Aorta (tissue), 5 donors: ENCODE results near the gene GRIA1. TPM values are rescaled to one million over a fixed set of nuclear protein-coding genes. Genes with fewer than 3 reads are reported as not detected.

Source experiments
- ATAC-seq: fragments of 200-7000 bp; cut with Tn5 transposase; one replicate; pipeline ENCODE4 v1.9.1; 2022; ENCODE audit warnings: moderate library complexity; ENCODE audit not compliant: low FRiP score
- DNase-seq, 2 donors: peaks; one replicate each; pipeline ENCODE4 v3.0.0-alpha.2; 2020
- H3K27ac ChIP-seq, 2 donors: one replicate each; pipeline ENCODE4 v1.5.1; 2013; ENCODE audit warnings: low read length in 2 of 2, mild to moderate bottlenecking in 2 of 2, moderate library complexity in 2 of 2, control low read depth in 1 of 2, inconsistent platforms in 1 of 2, low read depth in 1 of 2
- H3K27me3 ChIP-seq, 2 donors: one replicate each; pipeline ENCODE4 v1.6.1; 2013; ENCODE audit warnings: control low read depth in 1 of 2, low read length in 1 of 2, mild to moderate bottlenecking in 1 of 2, moderate library complexity in 1 of 2; ENCODE audit not compliant: insufficient read depth in 2 of 2, control insufficient read depth in 1 of 2
- H3K36me3 ChIP-seq, 2 donors: one replicate each; pipeline ENCODE4 v1.6.1; 2013; ENCODE audit warnings: control low read depth in 1 of 2, low read length in 1 of 2, mild to moderate bottlenecking in 1 of 2; ENCODE audit not compliant: insufficient read depth in 2 of 2, control insufficient read depth in 1 of 2
- H3K4me1 ChIP-seq, 2 donors: one replicate each; pipeline ENCODE4 v1.6.1; 2013; ENCODE audit warnings: low read length in 2 of 2, control low read depth in 1 of 2, mild to moderate bottlenecking in 1 of 2, moderate library complexity in 1 of 2; ENCODE audit not compliant: insufficient read depth in 2 of 2, control insufficient read depth in 1 of 2
- H3K4me3 ChIP-seq, 2 donors: one replicate each; pipeline ENCODE4 v1.5.1; 2013; ENCODE audit warnings: low read length in 2 of 2, control low read depth in 1 of 2, mild to moderate bottlenecking in 1 of 2
- H3K9me3 ChIP-seq: one replicate; pipeline ENCODE4 v1.6.1; 2013; ENCODE audit warnings: mild to moderate bottlenecking, low read length; ENCODE audit not compliant: control insufficient read depth
- WGBS, 2 donors: extraction: QIAGEN DNeasy Blood & Tissue Kit; methylation state at CpG; one replicate each; pipeline ENCODE4 v1.1.7; 2013; 5-methylcytosine and 5-hydroxymethylcytosine counted together
- intact Hi-C, 2 donors: fragments of 100-400 bp; cut with DNase I; formaldehyde crosslinking; loops; one replicate each; pipeline versions ENCODE4 v1.14.2 to v1.15.0; 2022
- polyA plus RNA-seq, 2 donors: library from polyadenylated mRNA; stranded (reverse); fragments of 200-250 nt; gene quantifications; one replicate each; pipeline ENCODE4 v1.2.3, GENCODE V29; 2013
- total RNA-seq, 2 donors: library from RNA; stranded (reverse); fragmentation: NEBNext Ultra II Directional; extraction: Animal tissue kit (Norgen Biotek cat#: 25700); gene quantifications; one replicate each; pipeline ENCODE4 v1.2.1, GENCODE V29; 2021
- donor health status: healthy with polysubstance abuse.
- donor health status: Bipolar disorder and iron deficiency.
- donor health status: DM: no; HTN: no; CAD: no.
- donor health status: DM: no; HTN: no; CAD: no.
- donor health status: DM: yes; HTN: yes; CAD: no.

GRIA1 gene
- total and polyA plus RNA-seq, 4 donors: 6.3 to 20.2 (median 7.0) TPM

- ATAC-seq (no peak), DNase-seq (no peak)
- Histone ChIP-seq H3K27me3 (no peaks in the 10 kb centered on the region), H3K36me3 (no peaks in the 10 kb centered on the region), H3K27ac (no peak overlapping the region), H3K4me1 (no peaks in the 10 kb centered on the region), H3K4me3 (no peak overlapping the region), H3K9me3 (no peaks in the 10 kb centered on the region)
- intact Hi-C loops: no loop called here
- 93% methylated on average over 2 of the region's 2 CpGs for WGBS, 2 donors
Measured at GRCh38 chr5:153461341-153461740, 29.1 kb upstream of the GRIA1 start.

GRCh38 chr5:153463806-153464205, 26.7 kb upstream of the GRIA1 start:
- Histone ChIP-seq H3K9me3 (no peaks in the 10 kb centered on the region), H3K27ac (no peak overlapping the region), H3K4me1 (no peaks in the 10 kb centered on the region), H3K4me3 (no peak overlapping the region), H3K27me3 (no peaks in the 10 kb centered on the region), H3K36me3 (no peaks in the 10 kb centered on the region)
- DNase-seq (no peak), ATAC-seq (no peak)
- intact Hi-C loops: no loop called here
- 57 to 69% methylated on average over 2 of the region's 2 CpGs for WGBS, 2 donors

- Histone ChIP-seq H3K4me1 (no peaks in the 10 kb centered on the region), H3K27me3 (no peaks in the 10 kb centered on the region), H3K4me3 (no peak overlapping the region), H3K36me3 (no peaks in the 10 kb centered on the region), H3K9me3 (no peaks in the 10 kb centered on the region), H3K27ac (no peak overlapping the region)
- ATAC-seq (no peak), DNase-seq (no peak)
- intact Hi-C loops: no loop called here
Measured at GRCh38 chr5:153467546-153467945, 22.9 kb upstream of the GRIA1 start.

- DNase-seq (no peak), ATAC-seq (no peak)
- Histone ChIP-seq H3K4me1 (no peaks in the 10 kb centered on the region), H3K4me3 (no peak overlapping the region), H3K27ac (no peak overlapping the region), H3K36me3 (no peaks in the 10 kb centered on the region), H3K27me3 (no peaks in the 10 kb centered on the region), H3K9me3 (no peaks in the 10 kb centered on the region)
- 80 to 87% methylated on average over 3 of the region's 3 CpGs for WGBS, 2 donors
- intact Hi-C loops: no loop called here
Measured at GRCh38 chr5:153469423-153469822, 21.0 kb upstream of the GRIA1 start.

GRCh38 chr5:153470736-153471135, 19.7 kb upstream of the GRIA1 start:
- Histone ChIP-seq H3K9me3 (no peaks in the 10 kb centered on the region), H3K4me1 (no peaks in the 10 kb centered on the region), H3K27ac (no peak overlapping the region), H3K27me3 (no peaks in the 10 kb centered on the region), H3K4me3 (no peak overlapping the region), H3K36me3 (no peaks in the 10 kb centered on the region)
- 47 to 55% methylated on average over 4 of the region's 4 CpGs for WGBS, 2 donors
- ATAC-seq (no peak), DNase-seq (no peak)
- intact Hi-C loops: no loop called here

- no peaks in the 10 kb centered on the region for H3K9me3 ChIP-seq
- H3K27me3 ChIP-seq: no peaks in the 10 kb centered on the region
- intact Hi-C loops: no loop called here
- H3K27ac ChIP-seq: no peak overlapping the region
- H3K36me3 ChIP-seq: no peaks in the 10 kb centered on the region
- H3K4me3 ChIP-seq: no peak overlapping the region
- WGBS, 2 donors: 7 to 8% methylated on average over 1 of the region's 1 CpG
- no peak for ATAC-seq
- H3K4me1 ChIP-seq: no peaks in the 10 kb centered on the region
- no peak for DNase-seq
Measured at GRCh38 chr5:153476767-153477166, 13.7 kb upstream of the GRIA1 start.

- Histone ChIP-seq H3K4me3 (no peak overlapping the region), H3K27ac (no peak overlapping the region), H3K9me3 (no peaks in the 10 kb centered on the region), H3K36me3 (no peaks in the 10 kb centered on the region), H3K4me1 (no peaks in the 10 kb centered on the region), H3K27me3 (no peaks in the 10 kb centered on the region)
- intact Hi-C loops: no loop called here
- DNase-seq (no peak), ATAC-seq (no peak)
Measured at GRCh38 chr5:153480401-153480800, 10.1 kb upstream of the GRIA1 start.

- Histone ChIP-seq H3K36me3 (no peaks in the 10 kb centered on the region), H3K27ac (no peak overlapping the region), H3K27me3 (no peaks in the 10 kb centered on the region), H3K4me1 (no peaks in the 10 kb centered on the region), H3K4me3 (no peak overlapping the region), H3K9me3 (no peaks in the 10 kb centered on the region)
- ATAC-seq: no peak
- intact Hi-C loops: no loop called here
- no peak for DNase-seq
- 91 to 96% methylated on average over 4 of the region's 4 CpGs for WGBS, 2 donors
Measured at GRCh38 chr5:153483482-153483881, 7.0 kb upstream of the GRIA1 start.

GRCh38 chr5:153485641-153486040, 4.8 kb upstream of the GRIA1 start:
- no peak for ATAC-seq
- Histone ChIP-seq H3K36me3 (no peaks in the 10 kb centered on the region), H3K27ac (no peak overlapping the region), H3K4me3 (no peak overlapping the region), H3K9me3 (no peaks in the 10 kb centered on the region), H3K27me3 (no peaks in the 10 kb centered on the region), H3K4me1 (no peaks in the 10 kb centered on the region)
- WGBS, 2 donors: 86 to 87% methylated on average over 2 of the region's 2 CpGs
- intact Hi-C loops: no loop called here
- no peak for DNase-seq
